Measurements from ENCODE around the gene NUP205.
"Not testable (repeated sequence)": the region's sequence is repeated elsewhere in the genome, so short reads cannot be mapped to it uniquely, and the experiment has no call there.

Gene NUP205

GRCh38 chr7:135666846-135667245, 109.1 kb downstream of the NUP205 start:
- no peak overlapping the region for H3K4me2 ChIP-seq
- H3K9ac ChIP-seq, result no peak overlapping the region
- H2AFZ ChIP-seq (ENCODE audit: low read depth), result no peak overlapping the region
- no peaks in the 10 kb centered on the region for H4K20me1 ChIP-seq (ENCODE audit: insufficient read depth)
- no peak overlapping the region for H3K27ac ChIP-seq
- H3K79me2 ChIP-seq (ENCODE audit: insufficient read depth, low read depth), result peaks cover 44% of the 10 kb centered on the region; the same call in 1 of the 2 replicates
- H3K4me3 ChIP-seq (IDR thresholded peaks at IDR 0.05; ENCODE audit: insufficient read depth, low read depth, low read length), result no peak overlapping the region
- no peaks in the 10 kb centered on the region for H3K27me3 ChIP-seq (ENCODE audit: insufficient read depth, low read depth)
- no peak for TF ChIP-seq CTCF (conservative IDR thresholded peaks at IDR 0.05; ENCODE audit: low read depth, low read length)
- H3K4me1 ChIP-seq (ENCODE audit: low read depth, poor library complexity, severe bottlenecking), result peaks cover 17% of the 10 kb centered on the region
- H3K36me3 ChIP-seq (ENCODE audit: insufficient read depth), result no peaks in the 10 kb centered on the region

- H3K27ac ChIP-seq; H3K4me3 ChIP-seq (IDR thresholded peaks at IDR 0.05; ENCODE audit: insufficient read depth, low read depth, low read length); H2AFZ ChIP-seq (ENCODE audit: low read depth); H3K27me3 ChIP-seq (ENCODE audit: insufficient read depth, low read depth); H3K36me3 ChIP-seq (ENCODE audit: insufficient read depth); H4K20me1 ChIP-seq (ENCODE audit: insufficient read depth); H3K4me2 ChIP-seq; H3K9ac ChIP-seq: not testable (repeated sequence)
- peaks cover 22% of the 10 kb centered on the region for H3K4me1 ChIP-seq (ENCODE audit: low read depth, poor library complexity, severe bottlenecking)
- H3K79me2 ChIP-seq (ENCODE audit: insufficient read depth, low read depth), result peaks cover 42% of the 10 kb centered on the region; the same call in 1 of the 2 replicates
Observed at GRCh38 chr7:135667626-135668025, 109.9 kb downstream of the NUP205 start.

- H3K4me1 ChIP-seq (ENCODE audit: low read depth, poor library complexity, severe bottlenecking), result peaks cover 19% of the 10 kb centered on the region
- H3K9ac ChIP-seq, H3K27ac ChIP-seq: not testable (repeated sequence)
Observed at GRCh38 chr7:135668852-135669395, 111.2 kb downstream of the NUP205 start.

GRCh38 chr7:135669774-135670173, 112.1 kb downstream of the NUP205 start:
- no peak overlapping the region for H2AFZ ChIP-seq (ENCODE audit: low read depth)
- no peaks in the 10 kb centered on the region for H4K20me1 ChIP-seq (ENCODE audit: insufficient read depth)
- peaks cover 19% of the 10 kb centered on the region for H3K4me1 ChIP-seq (ENCODE audit: low read depth, poor library complexity, severe bottlenecking)
- no peaks in the 10 kb centered on the region for H3K27me3 ChIP-seq (ENCODE audit: insufficient read depth, low read depth)
- H3K9ac ChIP-seq, result no peak overlapping the region
- H3K4me2 ChIP-seq, result no peak overlapping the region
- peaks cover 28% of the 10 kb centered on the region; the same call in 1 of the 2 replicates for H3K79me2 ChIP-seq (ENCODE audit: insufficient read depth, low read depth)
- H3K36me3 ChIP-seq (ENCODE audit: insufficient read depth), result no peaks in the 10 kb centered on the region
- no peak overlapping the region for H3K4me3 ChIP-seq (IDR thresholded peaks at IDR 0.05; ENCODE audit: insufficient read depth, low read depth, low read length)
- H3K27ac ChIP-seq, result no peak overlapping the region
- TF ChIP-seq CTCF (conservative IDR thresholded peaks at IDR 0.05; ENCODE audit: low read depth, low read length), result no peak

More at GRCh38 chr7:135668852-135669395, 111.2 kb downstream of the NUP205 start:
- not testable (repeated sequence) for H3K36me3 ChIP-seq (ENCODE audit: insufficient read depth); H3K4me3 ChIP-seq (IDR thresholded peaks at IDR 0.05; ENCODE audit: insufficient read depth, low read depth, low read length); H3K4me2 ChIP-seq; H4K20me1 ChIP-seq (ENCODE audit: insufficient read depth); H2AFZ ChIP-seq (ENCODE audit: low read depth); H3K27me3 ChIP-seq (ENCODE audit: insufficient read depth, low read depth)
- H3K79me2 ChIP-seq (ENCODE audit: insufficient read depth, low read depth), result peaks cover 29% of the 10 kb centered on the region; the same call in 1 of the 2 replicates

GRCh38 chr7:135670179-135670578, 112.5 kb downstream of the NUP205 start:
- no peak overlapping the region for H3K9ac ChIP-seq
- H3K27me3 ChIP-seq (ENCODE audit: insufficient read depth, low read depth), result no peaks in the 10 kb centered on the region
- no peaks in the 10 kb centered on the region for H3K36me3 ChIP-seq (ENCODE audit: insufficient read depth)
- peaks cover 19% of the 10 kb centered on the region for H3K4me1 ChIP-seq (ENCODE audit: low read depth, poor library complexity, severe bottlenecking)
- H3K79me2 ChIP-seq (ENCODE audit: insufficient read depth, low read depth), result peaks cover 25% of the 10 kb centered on the region; the same call in 1 of the 2 replicates
- no peak for TF ChIP-seq CTCF (conservative IDR thresholded peaks at IDR 0.05; ENCODE audit: low read depth, low read length)
- H3K4me2 ChIP-seq, result no peak overlapping the region
- no peak overlapping the region for H3K27ac ChIP-seq
- no peak overlapping the region for H2AFZ ChIP-seq (ENCODE audit: low read depth)
- H4K20me1 ChIP-seq (ENCODE audit: insufficient read depth), result no peaks in the 10 kb centered on the region
- no peak overlapping the region for H3K4me3 ChIP-seq (IDR thresholded peaks at IDR 0.05; ENCODE audit: insufficient read depth, low read depth, low read length)

All from KMS-11 (cell line).